HepG2 (cell line): Measurements from ENCODE around the gene TRIM69.
"Not testable (repeated sequence)": the region's sequence is repeated elsewhere in the genome, so short reads cannot be mapped to it uniquely, and the experiment has no call there.

ENCODE experiments used
- CTCF ChIP-seq: sonication (generic); formaldehyde crosslinking; IDR thresholded peaks from 2 replicates; pipeline ENCODE4 v1.5.0; 2020; ENCODE audit warnings: mild to moderate bottlenecking, missing genetic modification reagents, moderate library complexity
- E2F1 ChIP-seq: sonication (generic); formaldehyde crosslinking; IDR thresholded peaks from 2 replicates; pipeline ENCODE4 v1.5.0; 2020; ENCODE audit warnings: missing genetic modification reagents
- EZH2 ChIP-seq: conservative IDR thresholded peaks from 2 replicates; pipeline ENCODE4 v1.6.1; 2012; ENCODE audit warnings: mild to moderate bottlenecking, low read depth, low read length, moderate library complexity
- KAT2B ChIP-seq: fragments of 150-350 bp; IDR thresholded peaks from 2 replicates; pipeline ENCODE4 v1.6.1; 2014; ENCODE audit warnings: low read depth, low read length, borderline replicate concordance
- MATR3 ChIP-seq: sonication (generic); formaldehyde crosslinking; IDR thresholded peaks from 2 replicates; pipeline ENCODE4 v1.4.0; 2020; ENCODE audit warnings: missing genetic modification reagents
- PATZ1 ChIP-seq: sonication (generic); formaldehyde crosslinking; IDR thresholded peaks from 2 replicates; pipeline ENCODE4 v1.4.0; 2020; ENCODE audit warnings: missing genetic modification reagents
- POLR2A ChIP-seq, 2 experiments: IDR thresholded peaks; 2 replicates each; pipeline ENCODE4 v1.6.1; 2011; ENCODE audit warnings: low read depth in 2 of 2, low read length in 2 of 2, mild to moderate bottlenecking in 1 of 2, moderate library complexity in 1 of 2; ENCODE audit not compliant: insufficient read depth in 1 of 2
- TAF1 ChIP-seq: sonication (generic); formaldehyde crosslinking; IDR thresholded peaks from 2 replicates; pipeline ENCODE4 v1.4.0; 2020; ENCODE audit warnings: missing genetic modification reagents
- TFDP2 ChIP-seq: sonication (generic); formaldehyde crosslinking; IDR thresholded peaks from 2 replicates; pipeline ENCODE4 v1.4.0; 2020; ENCODE audit warnings: missing genetic modification reagents
- ZFP36 ChIP-seq: fragments of 150-350 bp; IDR thresholded peaks from 2 replicates; pipeline ENCODE4 v1.6.1; 2018; ENCODE audit warnings: borderline replicate concordance, low read length, low read depth; ENCODE audit not compliant: partially characterized antibody
- ZGPAT ChIP-seq: IDR thresholded peaks from 2 replicates; pipeline ENCODE4 v1.6.1; 2016; ENCODE audit warnings: mild to moderate bottlenecking
- ZNF589 ChIP-seq: sonication (generic); formaldehyde crosslinking; conservative IDR thresholded peaks from 2 replicates; pipeline ENCODE4 v1.8.0; 2022; ENCODE audit warnings: mild to moderate bottlenecking, moderate library complexity, missing genetic modification reagents

- not testable (repeated sequence) for TF ChIP-seq TFDP2 (CRISPR knock-in tag); CTCF; TAF1; PATZ1 (CRISPR knock-in tag); ZGPAT (CRISPR knock-in tag); E2F1 (CRISPR knock-in tag); ZNF589 (CRISPR knock-in tag); KAT2B; POLR2A (IDR thresholded peaks at IDR 0.05; ENCODE audit: insufficient read depth in 1 of 2, low read depth in 2 of 2, low read length in 2 of 2); EZH2; ZFP36; MATR3 (CRISPR knock-in tag)
These were observed 46.1 kb upstream of the TRIM69 start for GRCh38 chr15:44690245-44690644.
